HG02943 (cell line): ENCODE data around the gene PFKP.
A peak's percentile ranks its signal among the peaks of the same experiment; 100 is the strongest.
"Not testable (repeated sequence)": the region's sequence is repeated elsewhere in the genome, so short reads cannot be mapped to it uniquely, and the experiment has no call there.

Experiments used
- ATAC-seq: cut with Tn5 transposase; IDR thresholded peaks from one replicate; pipeline ENCODE4 v1.9.1; 2021; ENCODE audit warnings: mild to moderate bottlenecking, low read depth, moderate library complexity; ENCODE audit not compliant: unreplicated experiment

Gene PFKP

GRCh38 chr10:3094609-3095036, 27.3 kb downstream of the PFKP start:
- no peak for ATAC-seq

- ATAC-seq, result peak; percentile 54
Observed at GRCh38 chr10:3095373-3096139, 28.2 kb downstream of the PFKP start.

DNA sequence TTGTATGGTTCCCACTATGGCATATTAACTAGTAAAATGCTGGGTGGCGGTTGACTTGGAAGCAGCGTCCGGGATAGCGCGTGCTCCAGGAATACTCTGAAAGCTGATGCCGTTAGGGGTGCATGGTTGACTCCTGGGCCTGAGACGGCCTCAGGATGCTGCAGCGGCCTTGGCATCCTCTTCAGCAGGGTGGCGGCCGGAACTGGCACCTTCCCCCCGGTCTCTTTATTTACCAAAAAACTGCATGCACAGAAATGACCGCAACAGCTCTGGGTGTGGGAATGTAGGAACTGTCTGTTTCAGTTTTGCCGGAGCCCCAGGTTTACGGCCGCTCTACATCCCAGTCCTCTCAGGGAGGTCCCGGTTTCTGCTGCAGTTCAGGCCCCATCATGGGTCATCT, 28.8 kb downstream of the PFKP start:
- no peak for ATAC-seq

DNA sequence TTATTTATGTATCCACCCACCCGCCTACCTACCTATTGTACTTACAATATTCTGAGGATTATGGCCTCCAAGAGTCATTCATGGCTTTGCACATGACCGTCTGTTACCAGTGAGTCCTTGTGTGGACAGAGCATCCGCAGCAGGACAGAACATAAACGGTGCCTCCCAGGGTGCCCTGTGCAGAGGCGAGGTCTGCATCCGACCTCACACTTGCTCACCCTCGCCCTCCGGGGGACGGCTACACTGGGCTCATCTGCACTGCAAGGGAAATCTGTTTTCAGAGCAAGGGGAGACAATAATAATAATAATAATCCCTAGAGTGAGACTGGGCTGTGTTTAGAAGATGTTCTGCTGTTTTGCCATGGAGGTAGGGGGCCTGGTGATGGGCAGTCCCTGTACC, 29.8 kb downstream of the PFKP start:
- ATAC-seq, result no peak

- no peak for ATAC-seq
Observed at GRCh38 chr10:3098689-3099088, 31.3 kb downstream of the PFKP start.

DNA sequence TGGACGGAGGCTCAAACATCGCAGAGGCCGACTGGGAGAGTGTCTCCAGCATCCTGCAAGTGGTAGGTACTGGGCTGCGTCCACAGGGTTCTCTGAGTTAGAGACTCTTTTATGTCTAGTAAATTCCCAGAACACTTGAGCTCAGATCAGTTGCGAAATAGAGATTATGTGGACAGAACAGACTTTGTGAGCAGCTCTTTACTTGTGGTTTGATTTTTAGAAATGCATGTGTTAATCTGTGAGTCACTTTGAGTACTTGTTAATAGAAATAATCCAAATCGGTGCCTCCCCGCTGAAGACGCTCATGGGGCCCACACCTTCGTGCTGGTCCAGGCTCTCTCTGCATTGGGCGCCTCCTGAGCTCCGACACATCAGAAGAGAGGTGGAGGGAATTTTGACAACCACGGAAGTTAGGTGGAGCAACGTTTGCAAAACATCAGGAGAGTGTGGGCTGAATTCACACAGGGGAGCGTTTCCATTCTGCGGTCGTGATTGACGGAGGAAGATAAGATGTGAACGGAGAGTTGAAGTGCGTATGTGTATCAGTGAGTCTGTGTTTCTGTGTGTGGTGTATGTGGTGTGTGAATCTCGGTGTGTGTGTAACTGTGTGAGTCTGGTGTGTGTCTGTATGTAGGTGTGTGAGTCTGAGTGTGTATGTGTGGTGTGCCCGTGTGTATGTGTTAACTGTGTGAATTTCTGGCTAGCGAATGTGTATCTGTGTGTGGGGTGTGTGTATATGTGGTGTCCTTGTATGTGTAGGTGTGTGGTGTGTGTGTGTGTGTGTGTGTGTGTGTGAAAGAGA, 32.1 kb downstream of the PFKP start:
- no peak for ATAC-seq

- no peak for ATAC-seq
Observed at GRCh38 chr10:3100093-3100792, 32.9 kb downstream of the PFKP start.

DNA sequence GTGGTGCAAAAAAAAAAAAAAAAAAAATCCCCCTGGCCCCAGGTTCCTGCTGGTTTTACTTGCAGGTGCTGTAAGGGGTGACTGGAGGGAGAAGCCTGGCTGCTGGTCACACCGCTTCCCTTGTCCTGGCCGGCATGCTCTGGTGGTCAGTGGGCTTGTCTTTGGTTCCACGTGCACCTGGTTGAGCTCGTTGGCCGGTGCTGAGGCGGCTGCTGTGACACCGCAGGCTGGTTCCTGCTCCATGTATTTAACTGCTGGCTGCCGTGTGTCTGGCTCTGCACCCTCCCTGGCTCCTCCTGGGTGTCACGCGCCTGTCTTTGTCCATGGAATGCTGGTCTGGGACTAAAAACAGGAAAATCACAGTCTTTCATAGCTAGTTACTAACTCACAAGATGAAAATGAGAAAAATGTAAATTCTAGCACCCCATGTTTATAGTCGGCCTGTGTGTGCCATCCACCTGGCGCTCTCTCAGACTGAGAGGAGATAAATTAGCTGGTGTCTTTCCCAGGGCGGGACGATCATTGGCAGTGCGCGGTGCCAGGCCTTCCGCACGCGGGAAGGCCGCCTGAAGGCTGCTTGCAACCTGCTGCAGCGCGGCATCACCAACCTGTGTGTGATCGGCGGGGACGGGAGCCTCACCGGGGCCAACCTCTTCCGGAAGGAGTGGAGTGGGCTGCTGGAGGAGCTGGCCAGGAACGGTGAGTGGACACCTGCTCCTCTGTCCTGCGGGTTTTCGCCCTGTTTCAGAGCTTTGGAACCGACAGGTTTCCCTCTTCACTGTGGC, 33.7 kb downstream of the PFKP start:
- ATAC-seq, result no peak

GRCh38 chr10:3102720-3103427, 35.5 kb downstream of the PFKP start:
- no peak for ATAC-seq

DNA sequence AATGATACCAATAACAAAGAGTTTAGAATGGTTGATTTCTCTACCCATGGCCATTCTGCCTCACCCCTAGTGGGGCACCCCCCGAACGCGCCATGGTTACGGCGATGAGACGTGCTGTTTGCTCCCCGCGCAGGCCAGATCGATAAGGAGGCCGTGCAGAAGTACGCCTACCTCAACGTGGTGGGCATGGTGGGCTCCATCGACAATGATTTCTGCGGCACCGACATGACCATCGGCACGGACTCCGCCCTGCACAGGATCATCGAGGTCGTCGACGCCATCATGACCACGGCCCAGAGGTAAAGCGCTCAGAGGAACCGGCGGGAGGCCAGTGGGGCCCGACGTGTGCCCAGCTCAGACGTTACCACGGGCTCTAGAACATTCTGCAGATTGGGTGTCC, 36.3 kb downstream of the PFKP start:
- no peak for ATAC-seq

DNA sequence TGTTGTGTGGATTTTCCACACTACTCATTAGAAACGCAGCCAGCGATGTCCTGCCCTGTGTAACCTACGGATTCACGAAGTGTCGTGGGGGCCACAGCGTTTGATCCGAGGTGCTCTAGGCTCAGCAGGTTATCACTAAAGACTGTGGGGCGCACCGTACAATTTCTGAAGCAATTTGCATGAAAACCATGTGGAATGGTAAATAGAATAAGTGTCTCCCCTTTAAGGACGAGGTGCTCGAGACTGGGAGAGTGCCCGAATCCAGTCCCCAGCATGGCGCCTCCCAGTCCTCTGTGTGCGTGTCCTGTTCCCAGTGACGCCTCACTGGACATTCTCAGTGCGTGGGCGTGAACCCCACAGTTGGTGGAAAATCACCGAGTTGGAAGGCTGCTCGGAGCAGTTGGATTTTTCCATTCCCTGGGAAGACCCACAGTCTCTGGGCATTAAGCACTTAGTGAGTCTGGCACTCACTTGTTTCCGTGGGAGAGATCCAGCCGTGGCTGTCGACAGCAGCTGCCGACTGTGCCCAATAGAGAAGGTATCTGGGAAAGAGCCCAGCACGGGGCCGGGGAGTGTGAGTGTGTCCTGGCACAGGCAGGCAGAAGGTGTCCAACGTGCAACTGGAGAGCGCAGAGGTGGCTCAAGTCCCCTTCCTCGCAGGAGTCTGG, 37.0 kb downstream of the PFKP start:
- no peak for ATAC-seq

DNA sequence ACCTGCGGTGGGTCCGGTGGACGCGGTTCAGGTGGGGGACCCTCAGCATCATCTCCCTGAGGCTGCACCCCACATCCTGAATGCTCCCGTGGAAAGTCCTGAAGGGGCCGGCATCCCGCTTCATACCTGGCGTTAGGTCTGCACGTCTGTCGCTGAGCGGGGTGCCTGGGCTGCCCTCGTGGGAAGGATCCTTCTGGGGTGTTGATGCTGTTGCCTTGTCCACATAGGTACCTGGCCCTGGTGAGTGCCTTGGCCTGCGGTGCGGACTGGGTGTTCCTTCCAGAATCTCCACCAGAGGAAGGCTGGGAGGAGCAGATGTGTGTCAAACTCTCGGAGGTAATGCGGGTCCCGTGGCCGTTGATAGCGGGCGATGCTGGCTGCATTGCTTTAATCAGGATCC, 37.8 kb downstream of the PFKP start:
- no peak for ATAC-seq

- no peak for ATAC-seq
Observed at GRCh38 chr10:3105905-3106304, 38.6 kb downstream of the PFKP start.

- ATAC-seq, result not testable (repeated sequence)
Observed at GRCh38 chr10:3106328-3106727, 39.0 kb downstream of the PFKP start.

- ATAC-seq, result no peak
Observed at GRCh38 chr10:3106928-3107425, 39.6 kb downstream of the PFKP start.

DNA sequence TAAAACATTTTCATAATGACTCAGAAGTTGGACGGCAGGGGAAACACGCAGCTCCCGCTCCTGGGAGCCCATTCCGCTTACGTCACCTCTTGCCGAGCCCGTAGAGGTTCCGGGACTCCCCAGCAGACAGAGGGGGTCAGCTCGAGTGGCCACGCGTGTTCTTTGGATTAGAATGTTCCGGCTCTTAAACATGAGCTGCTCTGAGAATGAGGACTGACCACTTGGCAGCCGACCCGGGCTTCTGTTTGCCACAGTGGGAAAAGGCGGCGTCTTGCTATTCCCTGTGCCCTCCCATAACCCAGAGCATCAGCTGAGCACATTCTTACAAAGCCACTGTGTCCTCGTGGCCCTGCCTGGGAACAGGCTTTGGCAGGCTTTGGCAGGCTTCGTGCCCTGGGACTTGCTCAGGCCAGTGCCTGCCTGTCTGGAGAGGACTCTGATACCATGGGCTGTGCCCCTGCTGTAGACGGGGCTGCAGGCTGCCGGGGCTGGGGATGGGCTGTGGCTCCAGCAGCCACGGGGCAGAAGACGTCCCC, 40.1 kb downstream of the PFKP start:
- no peak for ATAC-seq

GRCh38 chr10:3108033-3108432, 40.7 kb downstream of the PFKP start:
- no peak for ATAC-seq

DNA sequence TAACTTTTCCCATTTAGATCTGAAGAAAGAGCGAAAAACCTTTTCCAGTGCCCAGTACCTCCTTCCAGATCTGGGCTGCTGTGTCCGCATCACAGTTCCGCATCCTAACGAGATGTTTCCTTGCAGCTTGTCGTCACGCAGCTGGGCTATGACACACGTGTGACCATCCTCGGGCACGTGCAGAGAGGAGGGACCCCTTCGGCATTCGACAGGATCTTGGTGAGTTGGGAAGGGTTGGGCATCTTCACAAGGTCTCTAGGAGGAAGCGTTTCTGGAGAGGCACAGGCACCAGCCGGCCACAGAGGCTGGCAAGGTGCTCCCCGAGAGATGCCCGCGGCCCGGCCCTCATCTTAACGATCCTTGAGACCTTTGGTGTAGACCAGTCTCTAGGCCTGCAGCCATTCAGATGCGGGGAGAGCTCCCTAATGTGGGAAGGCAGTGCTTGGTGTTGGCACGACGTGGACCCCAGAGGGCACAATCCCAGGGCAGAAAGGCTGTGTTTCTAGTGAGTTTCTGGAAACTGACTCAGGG, 41.3 kb downstream of the PFKP start:
- ATAC-seq, result no peak

- no peak for ATAC-seq
Observed at GRCh38 chr10:3109196-3109595, 41.8 kb downstream of the PFKP start.
